Measurements from ENCODE around the gene TEX12.

- TF ChIP-seq CTCF (IDR thresholded peaks at IDR 0.05; ENCODE audit: low read length) (peak; percentile 71), EZH2 (optimal IDR thresholded peaks at IDR 0.05; ENCODE audit: low read depth, low read length) (no peak), EZH2phosphoT487 (IDR thresholded peaks at IDR 0.05; ENCODE audit: low read length) (no peak)
Measured at GRCh38 chr11:112174789-112175598, 7.8 kb downstream of the TEX12 start, which contains the start of gene BCO2.

All from MM.1S (cell line).